ENCODE results near the gene SNRK.

GRCh38 chr3:43296565-43296964 is 10.2 kb downstream of the SNRK start:
- TF ChIP-seq CTCF (conservative IDR thresholded peaks at IDR 0.05) (no peak), EZH2 (IDR thresholded peaks at IDR 0.05; ENCODE audit: low read depth) (no peak)
